Stimulated activated CD8-positive, alpha-beta memory T cell treated with anti-CD3 and anti-CD28 coated beads, Interleukin-12 subunit alpha, Interleukin-12 subunit beta, amount 100 ng/mL, for 24 hours (primary cell): Measurements from ENCODE around the gene MYO5C.

ENCODE experiments used
- DNase-seq: peaks from one replicate; pipeline ENCODE4 v3.0.0-alpha.2; 2020; ENCODE audit errors: extremely low read depth

MYO5C gene

DNA sequence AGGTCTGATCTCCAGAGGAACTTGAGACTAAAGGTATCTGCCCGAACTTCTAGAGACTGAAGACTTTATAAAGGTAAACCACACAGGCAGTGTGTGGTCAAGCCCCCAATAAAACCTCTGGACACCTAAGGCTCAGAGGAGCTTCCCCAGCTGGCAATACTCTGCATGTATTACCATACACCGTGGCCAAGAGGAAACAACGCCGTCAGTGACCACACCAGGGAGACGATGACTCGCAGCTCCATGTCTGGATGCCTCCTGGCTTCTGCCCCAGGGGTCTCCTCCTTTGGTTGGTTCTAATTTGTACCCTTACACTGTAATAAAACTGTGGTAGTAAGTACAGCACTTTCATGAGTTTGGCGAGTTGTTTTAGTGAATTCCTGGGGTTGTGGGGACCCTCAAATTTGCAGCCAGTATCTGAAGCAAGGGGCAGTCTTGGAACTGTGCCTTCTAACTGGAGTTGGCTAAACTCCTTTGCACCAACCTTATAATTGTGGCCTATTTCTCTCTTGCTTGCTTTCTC, 150.9 kb downstream of the MYO5C start:
- DNase-seq, result no peak

DNA sequence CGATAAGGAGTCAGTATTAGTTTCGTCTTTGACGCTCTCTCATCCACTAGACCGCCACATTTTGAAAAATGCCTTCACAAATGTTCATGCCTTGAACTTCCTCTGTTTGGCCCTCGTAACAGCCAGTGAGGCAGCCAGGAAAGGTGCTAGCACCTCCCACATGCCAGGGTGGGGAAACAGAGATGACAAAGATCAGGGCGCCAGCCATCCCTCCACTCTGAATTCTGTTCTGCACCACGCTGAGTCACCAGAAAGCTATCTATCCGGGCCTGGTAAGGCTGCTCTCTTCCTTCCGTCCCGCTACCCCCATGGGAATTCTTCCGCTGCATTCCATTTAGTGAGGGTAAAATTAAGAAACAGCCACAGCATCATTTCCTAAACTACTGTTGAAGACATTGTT, 151.7 kb downstream of the MYO5C start:
- DNase-seq, result no peak
